ENCODE results near the gene LIG1.

The LIG1 gene
- total RNA-seq, result 32.9 to 83.1 reads per million in 2 experiments

- DNase-seq (ENCODE audit: low read depth), result peak; percentile 86
These were observed at the start of gene LIG1, which contains the start of gene ZSWIM9 for GRCh38 chr19:48169939-48170803. LIG1 (minus strand) TSS chr19:48170344; CDS start chr19:48165566, 4,778 bp downstream. ZSWIM9 (plus strand) TSS chr19:48170680; CDS start chr19:48171803, 1,123 bp downstream.

GRCh38 chr19:48218997-48219396 is 48.9 kb upstream of the LIG1 start:
- no peak for DNase-seq (ENCODE audit: low read depth)

GRCh38 chr19:48216933-48217332 is 46.8 kb upstream of the LIG1 start:
- no peak for DNase-seq (ENCODE audit: low read depth)

GRCh38 chr19:48213959-48214358 is 43.8 kb upstream of the LIG1 start:
- no peak for DNase-seq (ENCODE audit: low read depth)

GRCh38 chr19:48210005-48210404 is 39.9 kb upstream of the LIG1 start:
- DNase-seq (ENCODE audit: low read depth), result no peak

GRCh38 chr19:48206397-48207093 is 36.4 kb upstream of the LIG1 start:
- DNase-seq (ENCODE audit: low read depth), result no peak

- peak; percentile 83 for DNase-seq (ENCODE audit: low read depth)
These were observed 33.9 kb upstream of the LIG1 start for GRCh38 chr19:48203794-48204628.

GRCh38 chr19:48203222-48203793 is 33.2 kb upstream of the LIG1 start:
- no peak for DNase-seq (ENCODE audit: low read depth)

GRCh38 chr19:48196933-48197665 is 27.0 kb upstream of the LIG1 start:
- DNase-seq (ENCODE audit: low read depth), result no peak

GRCh38 chr19:48196321-48196763 is 26.2 kb upstream of the LIG1 start:
- no peak for DNase-seq (ENCODE audit: low read depth)

GRCh38 chr19:48194844-48195830 is 25.0 kb upstream of the LIG1 start:
- DNase-seq (ENCODE audit: low read depth), result no peak

- no peak for DNase-seq (ENCODE audit: low read depth)
These were observed 24.1 kb upstream of the LIG1 start for GRCh38 chr19:48194041-48194843.

- DNase-seq (ENCODE audit: low read depth), result no peak
These were observed 22.6 kb upstream of the LIG1 start for GRCh38 chr19:48192750-48193149.

GRCh38 chr19:48190885-48191284 is 20.7 kb upstream of the LIG1 start:
- no peak for DNase-seq (ENCODE audit: low read depth)

GRCh38 chr19:48190288-48190884 is 20.2 kb upstream of the LIG1 start:
- peak; percentile 67 for DNase-seq (ENCODE audit: low read depth)

GRCh38 chr19:48186541-48186991 is 16.4 kb upstream of the LIG1 start:
- no peak for DNase-seq (ENCODE audit: low read depth)

- no peak for DNase-seq (ENCODE audit: low read depth)
These were observed 15.9 kb upstream of the LIG1 start for GRCh38 chr19:48186015-48186414.

- DNase-seq (ENCODE audit: low read depth), result no peak
These were observed 13.2 kb upstream of the LIG1 start for GRCh38 chr19:48183356-48183755.
